Vagina (tissue), 2 donors: Measurements from ENCODE around the gene CALN1.

Source experiments
- POLR2A ChIP-seq, 2 donors: fragments of 450-650 bp; IDR thresholded peaks; one replicate each; pipeline ENCODE4 v1.6.1; 2017; ENCODE audit warnings: antibody characterized with exemption in 2 of 2, mild to moderate bottlenecking in 2 of 2, moderate library complexity in 2 of 2
- POLR2AphosphoS5 ChIP-seq, 2 donors: sonication (generic); formaldehyde crosslinking; IDR thresholded peaks; one replicate each; pipeline ENCODE4 v1.9.0; 2017; ENCODE audit warnings: antibody characterized with exemption in 2 of 2, mild to moderate bottlenecking in 2 of 2, low read depth in 1 of 2; ENCODE audit not compliant: insufficient read depth in 1 of 2
- TF ChIP-seq, protein P1 (sequence below), 3 experiments: fragments of 450-650 bp in 2 of 3; fragments of 200-600 bp in 1 of 3; sonication (generic) in 1 of 3; IDR thresholded peaks; one replicate each; pipeline ENCODE4 v1.5.1; 2017 to 2019; ENCODE audit warnings: antibody characterized with exemption in 3 of 3, mild to moderate bottlenecking in 2 of 3, moderate library complexity in 2 of 3

DNA sequence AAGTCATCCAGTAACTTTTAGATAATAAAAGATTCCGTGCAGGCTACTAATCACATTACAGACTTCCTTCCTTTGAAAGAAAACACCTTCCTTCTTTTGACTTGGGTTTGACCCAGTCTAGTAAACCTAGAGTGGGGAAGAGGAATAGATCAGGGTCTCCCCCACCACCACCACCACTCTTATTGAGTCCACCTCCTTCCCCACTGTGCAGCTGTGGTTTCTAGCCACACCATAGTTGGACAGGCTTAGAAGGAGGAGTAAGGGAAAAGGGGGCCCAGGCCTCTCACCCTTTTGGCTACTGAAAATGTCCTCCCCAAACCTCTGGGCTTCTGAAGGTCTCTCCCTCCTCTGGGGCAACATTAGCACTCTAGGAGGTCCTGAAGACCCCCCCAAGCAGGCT lies 372.7 kb downstream of the CALN1 start:
- TF ChIP-seq, protein P1, sequence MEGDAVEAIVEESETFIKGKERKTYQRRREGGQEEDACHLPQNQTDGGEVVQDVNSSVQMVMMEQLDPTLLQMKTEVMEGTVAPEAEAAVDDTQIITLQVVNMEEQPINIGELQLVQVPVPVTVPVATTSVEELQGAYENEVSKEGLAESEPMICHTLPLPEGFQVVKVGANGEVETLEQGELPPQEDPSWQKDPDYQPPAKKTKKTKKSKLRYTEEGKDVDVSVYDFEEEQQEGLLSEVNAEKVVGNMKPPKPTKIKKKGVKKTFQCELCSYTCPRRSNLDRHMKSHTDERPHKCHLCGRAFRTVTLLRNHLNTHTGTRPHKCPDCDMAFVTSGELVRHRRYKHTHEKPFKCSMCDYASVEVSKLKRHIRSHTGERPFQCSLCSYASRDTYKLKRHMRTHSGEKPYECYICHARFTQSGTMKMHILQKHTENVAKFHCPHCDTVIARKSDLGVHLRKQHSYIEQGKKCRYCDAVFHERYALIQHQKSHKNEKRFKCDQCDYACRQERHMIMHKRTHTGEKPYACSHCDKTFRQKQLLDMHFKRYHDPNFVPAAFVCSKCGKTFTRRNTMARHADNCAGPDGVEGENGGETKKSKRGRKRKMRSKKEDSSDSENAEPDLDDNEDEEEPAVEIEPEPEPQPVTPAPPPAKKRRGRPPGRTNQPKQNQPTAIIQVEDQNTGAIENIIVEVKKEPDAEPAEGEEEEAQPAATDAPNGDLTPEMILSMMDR (IDR thresholded peaks at IDR 0.05): no peak
- TF ChIP-seq POLR2A (IDR thresholded peaks at IDR 0.05) (no peak), POLR2AphosphoS5 (IDR thresholded peaks at IDR 0.05; ENCODE audit: insufficient read depth in 1 of 2, low read depth in 1 of 2) (no peak)
